Measurements from ENCODE around the gene MVD.
"Not testable (repeated sequence)": the region's sequence is repeated elsewhere in the genome, so short reads cannot be mapped to it uniquely, and the experiment has no call there.

MVD gene

GRCh38 chr16:88681709-88682451 lies 19.0 kb upstream of the MVD start:
- DNase-seq (ENCODE audit: low spot score), result peak; percentile 84

GRCh38 chr16:88681084-88681680 lies 18.3 kb upstream of the MVD start:
- no peak for DNase-seq (ENCODE audit: low spot score)

- no peak for DNase-seq (ENCODE audit: low spot score)
Measured at GRCh38 chr16:88680554-88681083, 17.7 kb upstream of the MVD start.

GRCh38 chr16:88678224-88678979 lies 15.5 kb upstream of the MVD start:
- no peak for DNase-seq (ENCODE audit: low spot score)

- no peak for DNase-seq (ENCODE audit: low spot score)
Measured at GRCh38 chr16:88677721-88678120, 14.8 kb upstream of the MVD start.

GRCh38 chr16:88676502-88677242 lies 13.8 kb upstream of the MVD start:
- DNase-seq (ENCODE audit: low spot score), result no peak

- no peak for DNase-seq (ENCODE audit: low spot score)
Measured at GRCh38 chr16:88673716-88674379, 11.0 kb upstream of the MVD start.

GRCh38 chr16:88672776-88673175 lies 9.9 kb upstream of the MVD start:
- DNase-seq (ENCODE audit: low spot score), result no peak

- DNase-seq (ENCODE audit: low spot score), result no peak
Measured at GRCh38 chr16:88671806-88672205, 8.9 kb upstream of the MVD start.

- no peak for DNase-seq (ENCODE audit: low spot score)
Measured at GRCh38 chr16:88669980-88670379, 7.1 kb upstream of the MVD start.

GRCh38 chr16:88669493-88669892 lies 6.6 kb upstream of the MVD start:
- not testable (repeated sequence) for DNase-seq (ENCODE audit: low spot score)

- DNase-seq (ENCODE audit: low spot score), result no peak
Measured at GRCh38 chr16:88667461-88667860, 4.6 kb upstream of the MVD start.

GRCh38 chr16:88665570-88665969 lies 2.7 kb upstream of the MVD start:
- no peak for DNase-seq (ENCODE audit: low spot score)

GRCh38 chr16:88665148-88665547 lies 2.3 kb upstream of the MVD start:
- no peak for DNase-seq (ENCODE audit: low spot score)

- DNase-seq (ENCODE audit: low spot score), result no peak
Measured at GRCh38 chr16:88662222-88662842, 559 bp downstream of the MVD start.

- DNase-seq (ENCODE audit: low spot score), result no peak
Measured at GRCh38 chr16:88661468-88661867, 1.4 kb downstream of the MVD start.

GRCh38 chr16:88659160-88659559 lies 3.7 kb downstream of the MVD start:
- DNase-seq (ENCODE audit: low spot score), result no peak

GRCh38 chr16:88658714-88659113 lies 4.2 kb downstream of the MVD start:
- DNase-seq (ENCODE audit: low spot score), result no peak

- no peak for DNase-seq (ENCODE audit: low spot score)
Measured at GRCh38 chr16:88657371-88657770, 5.5 kb downstream of the MVD start.

GRCh38 chr16:88656291-88656980 lies 6.5 kb downstream of the MVD start:
- DNase-seq (ENCODE audit: low spot score), result no peak

Data from Ammon's horn (tissue), 1 donor.